ENCODE measurements around the gene CDYL.

CDYL gene

GRCh38 chr6:4774296-4774695 lies 1.9 kb upstream of the CDYL start:
- no peak for DNase-seq (ENCODE audit: low read depth)

GRCh38 chr6:4774715-4775493 lies 1.3 kb upstream of the CDYL start:
- DNase-seq (ENCODE audit: low read depth), result no peak

- DNase-seq (ENCODE audit: low read depth), result peak; percentile 71
Measured at GRCh38 chr6:4775494-4776130, 592 bp upstream of the CDYL start.

- peak; percentile 69 for DNase-seq (ENCODE audit: low read depth)
Measured at GRCh38 chr6:4776493-4777393, 539 bp downstream of the CDYL start.

GRCh38 chr6:4777394-4777935 lies 1.3 kb downstream of the CDYL start:
- DNase-seq (ENCODE audit: low read depth), result peak; percentile 22

GRCh38 chr6:4778086-4778485 lies 1.9 kb downstream of the CDYL start:
- DNase-seq (ENCODE audit: low read depth), result peak; percentile 55

GRCh38 chr6:4780360-4780812 lies 4.2 kb downstream of the CDYL start:
- DNase-seq (ENCODE audit: low read depth), result peak; percentile 55

- DNase-seq (ENCODE audit: low read depth), result no peak
Measured at GRCh38 chr6:4781426-4781825, 5.2 kb downstream of the CDYL start.

GRCh38 chr6:4781967-4782575 lies 5.9 kb downstream of the CDYL start:
- DNase-seq (ENCODE audit: low read depth), result no peak

GRCh38 chr6:4786996-4787395 lies 10.8 kb downstream of the CDYL start:
- DNase-seq (ENCODE audit: low read depth), result no peak

GRCh38 chr6:4788482-4788881 lies 12.3 kb downstream of the CDYL start:
- no peak for DNase-seq (ENCODE audit: low read depth)

- DNase-seq (ENCODE audit: low read depth), result no peak
Measured at GRCh38 chr6:4788953-4789584, 12.9 kb downstream of the CDYL start.

GRCh38 chr6:4790158-4790899 lies 14.1 kb downstream of the CDYL start:
- peak; percentile 38 for DNase-seq (ENCODE audit: low read depth)

GRCh38 chr6:4794140-4794707 lies 18.0 kb downstream of the CDYL start:
- no peak for DNase-seq (ENCODE audit: low read depth)

- DNase-seq (ENCODE audit: low read depth), result peak; percentile 52
Measured at GRCh38 chr6:4797587-4797986, 21.4 kb downstream of the CDYL start.

- no peak for DNase-seq (ENCODE audit: low read depth)
Measured at GRCh38 chr6:4799912-4800311, 23.7 kb downstream of the CDYL start.

- DNase-seq (ENCODE audit: low read depth), result no peak
Measured at GRCh38 chr6:4800662-4801061, 24.5 kb downstream of the CDYL start.

- DNase-seq (ENCODE audit: low read depth), result no peak
Measured at GRCh38 chr6:4801491-4802110, 25.4 kb downstream of the CDYL start.

GRCh38 chr6:4802312-4802935 lies 26.2 kb downstream of the CDYL start:
- DNase-seq (ENCODE audit: low read depth), result no peak

All from ELR (cell line).